K562 (cell line): Measurements from ENCODE around the gene NLK. TPM values are rescaled to one million over a fixed set of nuclear protein-coding genes. Genes with fewer than 3 reads are reported as not detected.
"Not testable (repeated sequence)": the region's sequence is repeated elsewhere in the genome, so short reads cannot be mapped to it uniquely, and the experiment has no call there.

Source experiments
- ATAC-seq: fragments of 200-7000 bp; cut with Tn5 transposase; 3 replicates; pipeline ENCODE4 v1.9.1; 2020; ENCODE audit warnings: moderate library complexity
- BruUV-seq: library from RNA; stranded (reverse); fragments of 400-500 nt; replicated peaks from 2 replicates; lab custom pipeline; 2021; lab: Mats Ljungman, UMichigan
- CTCF ChIA-PET: fragments of 300-600 bp; formaldehyde crosslinking; extraction: SDS; loops from one replicate; lab custom pipeline; 2021; ENCODE audit warnings: low intra/inter-chr PET ratio; lab: Yijun Ruan, JAX
- POLR2A ChIA-PET: fragments of 300-600, 350-650 bp; sonication (Branson Sonifier 250); formaldehyde crosslinking; extraction: SDS; loops from one replicate; lab custom pipeline; 2021; ENCODE audit warnings: antibody characterized with exemption, inconsistent platforms; lab: Yijun Ruan, JAX
- DNase-seq, 4 experiments: peaks; one replicate each; pipeline versions ENCODE4 v3.0.0 to v3.0.0-alpha.2; 2011 to 2018; ENCODE audit warnings: low spot score in 3 of 4, mixed read lengths in 3 of 4; ENCODE audit errors: extremely low read depth in 1 of 4
- FAIRE-seq: peaks from 2 replicates; lab custom pipeline; 2011; peaks lifted over from hg19 to GRCh38; lab: Jason Lieb, UNC
- H2AFZ ChIP-seq: 2 replicates; pipeline ENCODE4 v1.6.0; 2011; ENCODE audit warnings: low read depth, low read length, control low read depth, inconsistent platforms
- H3K27ac ChIP-seq: fragments of 200-600 bp; 3 replicates; pipeline ENCODE4 v1.8.0; 2011; ENCODE audit warnings: low read depth, mild to moderate bottlenecking, control low read depth, inconsistent platforms, low read length, moderate library complexity, mixed read lengths; ENCODE audit errors: extremely low read depth
- H3K27me3 ChIP-seq, 2 experiments: fragments of 300-600 bp in 1 of 2; 2 replicates in 1 of 2; 3 replicates in 1 of 2; pipeline versions ENCODE4 v1.6.0 to v1.8.0; 2011; ENCODE audit warnings: inconsistent platforms in 2 of 2, low read length in 2 of 2, mild to moderate bottlenecking in 1 of 2, mixed read lengths in 1 of 2, moderate library complexity in 1 of 2; ENCODE audit not compliant: control insufficient read depth in 2 of 2, insufficient read depth in 2 of 2
- H3K36me3 ChIP-seq: fragments of 300-600 bp; 3 replicates; pipeline ENCODE4 v1.8.0; 2011; ENCODE audit warnings: mild to moderate bottlenecking, low read length, inconsistent platforms; ENCODE audit not compliant: control insufficient read depth, insufficient read depth
- H3K4me1 ChIP-seq, 2 experiments: fragments of 200-600 bp in 1 of 2; replicated peaks in 1 of 2; 2 replicates in 1 of 2; 3 replicates in 1 of 2; pipeline versions ENCODE4 v1.5.1 to v1.8.0; 2011; ENCODE audit warnings: inconsistent platforms in 2 of 2, low read length in 2 of 2, mild to moderate bottlenecking in 1 of 2, mixed read lengths in 1 of 2, moderate library complexity in 1 of 2; ENCODE audit not compliant: control insufficient read depth in 2 of 2, insufficient read depth in 2 of 2
- H3K4me2 ChIP-seq: 2 replicates; pipeline ENCODE4 v1.6.1; 2011; ENCODE audit warnings: low read length, control low read depth, inconsistent platforms, mixed read lengths; ENCODE audit not compliant: insufficient read depth
- H3K4me3 ChIP-seq: fragments of 200-600 bp; sonication (generic), shearing (Covaris generic); 2 replicates; pipeline ENCODE4 v1.5.1; 2016; ENCODE audit warnings: control low read depth, inconsistent platforms
- H3K79me2 ChIP-seq: fragments of 200-600 bp; 3 replicates; pipeline ENCODE4 v1.8.0; 2011; ENCODE audit warnings: low read length, inconsistent platforms; ENCODE audit not compliant: control insufficient read depth, insufficient read depth
- H3K9ac ChIP-seq, 2 experiments: 2 replicates each; pipeline versions ENCODE4 v1.6.0 to v1.6.1; 2011; ENCODE audit warnings: low read depth in 2 of 2, low read length in 2 of 2, control low read depth in 1 of 2, inconsistent platforms in 1 of 2, mild to moderate bottlenecking in 1 of 2, mixed read lengths in 1 of 2; ENCODE audit not compliant: insufficient read depth in 1 of 2
- H3K9me1 ChIP-seq: one replicate; pipeline ENCODE4 v1.6.0; 2011; ENCODE audit warnings: inconsistent platforms, mild to moderate bottlenecking, low read length, moderate library complexity; ENCODE audit not compliant: control insufficient read depth, insufficient read depth
- H3K9me3 ChIP-seq: replicated peaks from 2 replicates; pipeline ENCODE4 v1.5.1; 2011; ENCODE audit warnings: low read depth, low read length, inconsistent platforms; ENCODE audit not compliant: control insufficient read depth, insufficient read depth
- H4K20me1 ChIP-seq: replicated peaks from 2 replicates; pipeline ENCODE4 v1.6.1; 2011; ENCODE audit warnings: low read length, inconsistent platforms, mixed read lengths; ENCODE audit not compliant: control insufficient read depth, insufficient read depth
- CTCF ChIP-seq, 3 experiments: IDR thresholded peaks in 2 of 3; conservative IDR thresholded peaks in 1 of 3; 2 replicates each; pipeline ENCODE4 v1.5.1; 2011 to 2012; ENCODE audit warnings: low read length in 3 of 3, mild to moderate bottlenecking in 3 of 3, control low read depth in 2 of 3, improper control_type of control experiment in 1 of 3, inconsistent platforms in 1 of 3, low read depth in 1 of 3, mixed read lengths in 1 of 3, moderate library complexity in 1 of 3; ENCODE audit not compliant: insufficient read depth in 2 of 3
- RAD21 ChIP-seq, 2 experiments: fragments of 250-450 bp in 1 of 2; fragments of 450-650 bp in 1 of 2; sonication (Bioruptor Pico) in 1 of 2; formaldehyde crosslinking in 1 of 2; IDR thresholded peaks in 1 of 2; conservative IDR thresholded peaks in 1 of 2; 2 replicates each; pipeline versions ENCODE4 v1.4.0 to v1.8.0; 2020 to 2022; ENCODE audit warnings: mild to moderate bottlenecking in 2 of 2, moderate library complexity in 1 of 2
- ZFP36 ChIP-seq: fragments of 150-350 bp; IDR thresholded peaks from 2 replicates; pipeline ENCODE4 v1.6.1; 2018; ENCODE audit warnings: low read length, low read depth; ENCODE audit not compliant: partially characterized antibody
- WGBS: fragments of 100-300 bp; shearing (Covaris generic); methylation state at CpG from one replicate; pipeline ENCODE4 v1.1.6; 2016; ENCODE audit warnings: low coverage, mixed read lengths; ENCODE audit not compliant: insufficient coverage; ENCODE audit errors: missing lambda C conversion rate; 5-methylcytosine and 5-hydroxymethylcytosine counted together
- in situ Hi-C: fragments of 300-500 bp; cut with MboI; formaldehyde crosslinking; loops from 4 replicates; pipeline ENCODE4 v1.15.0; 2018; ENCODE audit warnings: inconsistent platforms, mixed read lengths
- intact Hi-C: fragments of 100-400 bp; cut with micrococcal nuclease; formaldehyde crosslinking; loops from 2 replicates; pipeline ENCODE4 v1.14.2; 2022
- polyA plus RNA-seq, 8 experiments: library from polyadenylated mRNA; depleted of rRNA in 4 of 8; stranded (reverse) in 5 of 8; unstranded in 3 of 8; fragments of >200 nt; fragmentation: Nextera tagmentation in 2 of 8; fragmentation: Illumina TruSeq in 1 of 8; extraction: Ambion mirVana in 2 of 8; extraction: Trizol in 1 of 8; gene quantifications; 2 replicates each; pipeline versions ENCODE4 v1.2.1 to v1.2.3, GENCODE V29; 2011 to 2014; ENCODE audit warnings: inconsistent platforms in 1 of 8, missing spikeins in 1 of 8
- total RNA-seq, 7 experiments: library from RNA; depleted of rRNA in 6 of 7; stranded (reverse); fragments of >200 nt in 6 of 7; fragmentation: Illumina TruSeq in 2 of 7; extraction: Trizol in 2 of 7; gene quantifications; 2 replicates each; pipeline versions ENCODE4 v1.2.1 to v1.2.3, GENCODE V29; 2011 to 2021; ENCODE audit warnings: low replicate concordance in 1 of 7

NLK gene
- total and polyA plus RNA-seq, 9 of the 15 experiments (the other 6 are each of a cell fraction or from before 2014, with no cell fraction given) = 10.9 to 59.6 (median 26.7) TPM

- DNase-seq, FAIRE-seq, H3K27me3 ChIP-seq, H3K79me2 ChIP-seq, H3K9me3 ChIP-seq, ATAC-seq, intact Hi-C loops, H3K4me3 ChIP-seq, H3K27ac ChIP-seq, H4K20me1 ChIP-seq, H3K36me3 ChIP-seq, H3K9me1 ChIP-seq, H3K4me2 ChIP-seq, BruUV-seq, H2AFZ ChIP-seq, CTCF ChIA-PET, H3K9ac ChIP-seq: not testable (repeated sequence)
- in situ Hi-C loops = loop anchor here (10.0 kb wide), 1 partner anchor 427 kb away; the partner anchor contains the start of gene NOS2
- POLR2A ChIA-PET = interaction anchor here (1.1 to 1.3 kb wide), 2 partner anchors 13 to 18 kb away, joined by 4 to 5 read pairs; no protein-coding TSS in a partner anchor
- H3K4me1 ChIP-seq = peaks cover 14 to 34% of the 10 kb centered on the region in 2 experiments; a peak in 4 of 5 replicates
- WGBS = 51% methylated on average over 5 of the region's 5 CpGs
These were observed 189.1 kb downstream of the NLK start for GRCh38 chr17:28231624-28232023.

- H3K4me3 ChIP-seq, intact Hi-C loops, BruUV-seq: not testable (repeated sequence)
These were observed 190.7 kb downstream of the NLK start for GRCh38 chr17:28232966-28233870.

More at GRCh38 chr17:28232966-28233870, 190.7 kb downstream of the NLK start:
- in situ Hi-C loops = loop anchor here (10.0 kb wide), 1 partner anchor 428 kb away; the partner anchor contains the start of gene NOS2
- H3K79me2 ChIP-seq, H3K4me2 ChIP-seq, H3K9me3 ChIP-seq, H3K36me3 ChIP-seq, H3K27ac ChIP-seq, DNase-seq, POLR2A ChIA-PET, H3K27me3 ChIP-seq, ATAC-seq, H3K9ac ChIP-seq, H3K9me1 ChIP-seq, H4K20me1 ChIP-seq, CTCF ChIA-PET, H2AFZ ChIP-seq, FAIRE-seq: not testable (repeated sequence)
- TF ChIP-seq RAD21 (CRISPR knock-in tag; conservative IDR thresholded peaks at IDR 0.05 in 1 of 2, IDR thresholded peaks at IDR 0.05 in 1 of 2) = peak in 1 of 2 experiments; percentile 31; a peak in 2 of 4 replicates
- TF ChIP-seq CTCF (IDR thresholded peaks at IDR 0.05 in 2 of 3, conservative IDR thresholded peaks at IDR 0.05 in 1 of 3; ENCODE audit: insufficient read depth in 2 of 3, low read depth in 1 of 3, low read length in 3 of 3) = peak; percentile 28 to 42 (median 41); a peak in 4 of 6 replicates
- TF ChIP-seq ZFP36 = peak; percentile 13
- 29% methylated on average over 18 of the region's 21 CpGs for WGBS
- peaks cover 14 to 18% of the 10 kb centered on the region in 2 experiments; a peak in 4 of 5 replicates for H3K4me1 ChIP-seq
